Vagina (tissue), 2 donors: Measurements from ENCODE around the gene SSR1.

Experiments used
- POLR2A ChIP-seq, 2 donors: fragments of 450-650 bp; IDR thresholded peaks; one replicate each; pipeline ENCODE4 v1.6.1; 2017; ENCODE audit warnings: antibody characterized with exemption in 2 of 2, mild to moderate bottlenecking in 2 of 2, moderate library complexity in 2 of 2
- POLR2AphosphoS5 ChIP-seq, 2 donors: sonication (generic); formaldehyde crosslinking; IDR thresholded peaks; one replicate each; pipeline ENCODE4 v1.9.0; 2017; ENCODE audit warnings: antibody characterized with exemption in 2 of 2, mild to moderate bottlenecking in 2 of 2, low read depth in 1 of 2; ENCODE audit not compliant: insufficient read depth in 1 of 2
- TF ChIP-seq, protein P1 (sequence below), 3 experiments: fragments of 450-650 bp in 2 of 3; fragments of 200-600 bp in 1 of 3; sonication (generic) in 1 of 3; IDR thresholded peaks; one replicate each; pipeline ENCODE4 v1.5.1; 2017 to 2019; ENCODE audit warnings: antibody characterized with exemption in 3 of 3, mild to moderate bottlenecking in 2 of 3, moderate library complexity in 2 of 3

- TF ChIP-seq POLR2A (IDR thresholded peaks at IDR 0.05) (no peak), POLR2AphosphoS5 (IDR thresholded peaks at IDR 0.05; ENCODE audit: insufficient read depth in 1 of 2, low read depth in 1 of 2) (no peak)
- TF ChIP-seq, protein P1, sequence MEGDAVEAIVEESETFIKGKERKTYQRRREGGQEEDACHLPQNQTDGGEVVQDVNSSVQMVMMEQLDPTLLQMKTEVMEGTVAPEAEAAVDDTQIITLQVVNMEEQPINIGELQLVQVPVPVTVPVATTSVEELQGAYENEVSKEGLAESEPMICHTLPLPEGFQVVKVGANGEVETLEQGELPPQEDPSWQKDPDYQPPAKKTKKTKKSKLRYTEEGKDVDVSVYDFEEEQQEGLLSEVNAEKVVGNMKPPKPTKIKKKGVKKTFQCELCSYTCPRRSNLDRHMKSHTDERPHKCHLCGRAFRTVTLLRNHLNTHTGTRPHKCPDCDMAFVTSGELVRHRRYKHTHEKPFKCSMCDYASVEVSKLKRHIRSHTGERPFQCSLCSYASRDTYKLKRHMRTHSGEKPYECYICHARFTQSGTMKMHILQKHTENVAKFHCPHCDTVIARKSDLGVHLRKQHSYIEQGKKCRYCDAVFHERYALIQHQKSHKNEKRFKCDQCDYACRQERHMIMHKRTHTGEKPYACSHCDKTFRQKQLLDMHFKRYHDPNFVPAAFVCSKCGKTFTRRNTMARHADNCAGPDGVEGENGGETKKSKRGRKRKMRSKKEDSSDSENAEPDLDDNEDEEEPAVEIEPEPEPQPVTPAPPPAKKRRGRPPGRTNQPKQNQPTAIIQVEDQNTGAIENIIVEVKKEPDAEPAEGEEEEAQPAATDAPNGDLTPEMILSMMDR (IDR thresholded peaks at IDR 0.05): no peak
Measured at GRCh38 chr6:7309050-7309449, 3.9 kb downstream of the SSR1 start.
